K562 (cell line): Measurements from ENCODE around the gene ASCL3. TPM values are rescaled to one million over a fixed set of nuclear protein-coding genes. Genes with fewer than 3 reads are reported as not detected.
A peak's percentile ranks its signal among the peaks of the same experiment; 100 is the strongest.

Experiments
- BRCA1 ChIP-seq, 2 experiments: fragments of 450-650 bp in 1 of 2; sonication (generic) in 1 of 2; formaldehyde crosslinking in 1 of 2; IDR thresholded peaks; 2 replicates each; pipeline versions ENCODE4 v1.5.0 to v1.6.1; 2017 to 2020; ENCODE audit warnings: mild to moderate bottlenecking in 1 of 2, missing genetic modification reagents in 1 of 2
- HMG20B ChIP-seq: fragments of 250-450 bp; sonication (Bioruptor Pico); IDR thresholded peaks from 2 replicates; pipeline ENCODE4 v1.5.0; 2021; ENCODE audit warnings: mild to moderate bottlenecking
- KAT7 ChIP-seq: sonication (generic); formaldehyde crosslinking; IDR thresholded peaks from 2 replicates; pipeline ENCODE4 v1.8.0; 2022; ENCODE audit warnings: missing genetic modification reagents, mild to moderate bottlenecking, borderline replicate concordance
- MCM5 ChIP-seq: fragments of 450-650 bp; IDR thresholded peaks from 2 replicates; pipeline ENCODE4 v1.6.1; 2016; ENCODE audit warnings: low read depth
- POLR3A ChIP-seq: IDR thresholded peaks from 2 replicates; pipeline ENCODE4 v1.6.1; 2011; ENCODE audit warnings: borderline replicate concordance, mild to moderate bottlenecking, moderate library complexity; ENCODE audit not compliant: insufficient read length, insufficient read depth; ENCODE audit errors: extremely low read depth
- SMAD1 ChIP-seq: fragments of 150-350 bp; IDR thresholded peaks from 2 replicates; pipeline ENCODE4 v1.6.1; 2014; ENCODE audit warnings: low read length, low read depth; ENCODE audit not compliant: partially characterized antibody
- SNIP1 ChIP-seq: fragments of 450-650 bp; IDR thresholded peaks from 2 replicates; pipeline ENCODE4 v1.7.1; 2017; ENCODE audit warnings: low read depth, mild to moderate bottlenecking
- STAT5B ChIP-seq: fragments of 250-450 bp; sonication (Bioruptor Pico); IDR thresholded peaks from 2 replicates; pipeline ENCODE4 v1.8.0; 2021; ENCODE audit warnings: mild to moderate bottlenecking, inconsistent platforms
- TARDBP ChIP-seq: fragments of 450-650 bp; IDR thresholded peaks from 2 replicates; pipeline ENCODE4 v1.6.1; 2016
- TEAD2 ChIP-seq: fragments of 450-650 bp; IDR thresholded peaks from 2 replicates; pipeline ENCODE4 v1.6.1; 2016; ENCODE audit warnings: missing genetic modification characterization, control low read depth, missing compliant biosample characterization
- TRIM28 ChIP-seq: fragments of 450-650 bp; IDR thresholded peaks from 2 replicates; pipeline ENCODE4 v1.6.1; 2017
- ZBTB5 ChIP-seq: fragments of 450-650 bp; IDR thresholded peaks from 2 replicates; pipeline ENCODE4 v1.6.1; 2017; ENCODE audit warnings: antibody characterized with exemption
- ZC3H8 ChIP-seq: fragments of 450-650 bp; IDR thresholded peaks from 2 replicates; pipeline ENCODE4 v1.6.1; 2017
- ZFP91 ChIP-seq: sonication (generic); formaldehyde crosslinking; IDR thresholded peaks from 2 replicates; pipeline ENCODE4 v1.8.0; 2022; ENCODE audit warnings: mild to moderate bottlenecking, missing genetic modification reagents
- polyA plus RNA-seq, 8 experiments: library from polyadenylated mRNA; depleted of rRNA in 4 of 8; stranded (reverse) in 5 of 8; unstranded in 3 of 8; fragments of >200 nt; fragmentation: Nextera tagmentation in 2 of 8; fragmentation: Illumina TruSeq in 1 of 8; extraction: Ambion mirVana in 2 of 8; extraction: Trizol in 1 of 8; gene quantifications; 2 replicates each; pipeline versions ENCODE4 v1.2.1 to v1.2.3, GENCODE V29; 2011 to 2014; ENCODE audit warnings: inconsistent platforms in 1 of 8, missing spikeins in 1 of 8
- total RNA-seq, 7 experiments: library from RNA; depleted of rRNA in 6 of 7; stranded (reverse); fragments of >200 nt in 6 of 7; fragmentation: Illumina TruSeq in 2 of 7; extraction: Trizol in 2 of 7; gene quantifications; 2 replicates each; pipeline versions ENCODE4 v1.2.1 to v1.2.3, GENCODE V29; 2011 to 2021; ENCODE audit warnings: low replicate concordance in 1 of 7
- TF ChIP-seq, protein P1 (sequence below): fragments of 250-450 bp; sonication (Bioruptor Pico); IDR thresholded peaks from 2 replicates; pipeline ENCODE4 v1.4.0; 2020
- TF ChIP-seq, protein P2 (sequence below): fragments of 250-450 bp; sonication (Bioruptor Pico); IDR thresholded peaks from 2 replicates; pipeline ENCODE4 v1.5.0; 2021

The ASCL3 gene
- total and polyA plus RNA-seq, 9 of the 15 experiments (the other 6 are each of a cell fraction or from before 2014, with no cell fraction given): not detected

DNA sequence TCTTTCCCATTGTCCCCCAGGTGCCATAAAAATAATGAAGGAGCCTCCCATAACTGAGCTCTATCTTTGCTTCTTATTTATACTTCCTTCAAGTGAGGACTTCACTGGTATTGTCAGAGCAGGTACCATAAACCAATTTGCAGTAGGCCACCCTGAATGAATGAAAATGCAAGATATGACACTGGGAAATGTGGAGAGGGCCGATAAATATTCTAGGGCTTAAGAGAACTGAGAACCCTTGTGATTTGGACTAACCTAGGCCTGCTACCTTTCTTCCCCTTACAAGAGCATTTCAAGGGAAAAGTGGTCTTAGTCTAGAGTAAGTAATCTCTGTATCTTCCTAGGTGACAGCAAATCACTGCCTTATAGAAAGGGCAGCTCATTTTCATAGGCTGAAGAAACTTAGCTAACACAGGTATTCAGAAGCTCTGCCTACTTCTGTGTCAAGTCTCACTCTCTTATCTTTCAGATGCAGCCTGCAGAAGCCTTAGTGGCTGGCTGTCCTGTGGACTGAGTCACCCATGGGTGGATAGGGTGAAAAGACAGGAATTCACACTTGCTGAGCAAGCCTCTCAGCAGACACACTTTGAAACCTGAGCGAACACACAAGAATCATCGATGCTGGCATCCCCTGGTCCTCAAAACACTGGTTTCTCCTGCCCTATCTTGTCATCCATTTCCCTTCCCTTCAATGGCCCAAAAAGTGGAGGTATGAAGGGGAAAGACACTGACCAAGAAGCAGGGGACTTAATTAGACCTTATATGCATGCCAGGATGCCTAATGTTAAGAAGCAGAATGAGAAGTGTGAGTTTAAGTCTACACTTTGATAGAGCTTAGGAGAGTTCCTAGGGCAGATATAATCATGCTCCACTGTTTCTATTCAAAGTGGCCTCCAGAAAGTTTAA is 45.8 kb upstream of the ASCL3 start (continued):
- TF ChIP-seq ZC3H8 (no peak), TARDBP (peak; percentile 71; the same call in 1 of the 2 replicates), ZFP91 (CRISPR knock-in tag) (no peak), STAT5B (CRISPR knock-in tag) (no peak), ZBTB5 (no peak), SMAD1 (peak; percentile 50), KAT7 (peak; percentile 51; the same call in 1 of the 2 replicates), MCM5 (no peak), POLR3A (no peak), TEAD2 (tag) (no peak), SNIP1 (no peak), TRIM28 (0 out of 2 replicates have a peak, but pooled peaks have one; percentile 27), BRCA1 (IDR thresholded peaks at IDR 0.05) (no peak), BRCA1 (CRISPR knock-in tag; IDR thresholded peaks at IDR 0.05) (no peak), HMG20B (CRISPR knock-in tag) (no peak)
- TF ChIP-seq, protein P1, sequence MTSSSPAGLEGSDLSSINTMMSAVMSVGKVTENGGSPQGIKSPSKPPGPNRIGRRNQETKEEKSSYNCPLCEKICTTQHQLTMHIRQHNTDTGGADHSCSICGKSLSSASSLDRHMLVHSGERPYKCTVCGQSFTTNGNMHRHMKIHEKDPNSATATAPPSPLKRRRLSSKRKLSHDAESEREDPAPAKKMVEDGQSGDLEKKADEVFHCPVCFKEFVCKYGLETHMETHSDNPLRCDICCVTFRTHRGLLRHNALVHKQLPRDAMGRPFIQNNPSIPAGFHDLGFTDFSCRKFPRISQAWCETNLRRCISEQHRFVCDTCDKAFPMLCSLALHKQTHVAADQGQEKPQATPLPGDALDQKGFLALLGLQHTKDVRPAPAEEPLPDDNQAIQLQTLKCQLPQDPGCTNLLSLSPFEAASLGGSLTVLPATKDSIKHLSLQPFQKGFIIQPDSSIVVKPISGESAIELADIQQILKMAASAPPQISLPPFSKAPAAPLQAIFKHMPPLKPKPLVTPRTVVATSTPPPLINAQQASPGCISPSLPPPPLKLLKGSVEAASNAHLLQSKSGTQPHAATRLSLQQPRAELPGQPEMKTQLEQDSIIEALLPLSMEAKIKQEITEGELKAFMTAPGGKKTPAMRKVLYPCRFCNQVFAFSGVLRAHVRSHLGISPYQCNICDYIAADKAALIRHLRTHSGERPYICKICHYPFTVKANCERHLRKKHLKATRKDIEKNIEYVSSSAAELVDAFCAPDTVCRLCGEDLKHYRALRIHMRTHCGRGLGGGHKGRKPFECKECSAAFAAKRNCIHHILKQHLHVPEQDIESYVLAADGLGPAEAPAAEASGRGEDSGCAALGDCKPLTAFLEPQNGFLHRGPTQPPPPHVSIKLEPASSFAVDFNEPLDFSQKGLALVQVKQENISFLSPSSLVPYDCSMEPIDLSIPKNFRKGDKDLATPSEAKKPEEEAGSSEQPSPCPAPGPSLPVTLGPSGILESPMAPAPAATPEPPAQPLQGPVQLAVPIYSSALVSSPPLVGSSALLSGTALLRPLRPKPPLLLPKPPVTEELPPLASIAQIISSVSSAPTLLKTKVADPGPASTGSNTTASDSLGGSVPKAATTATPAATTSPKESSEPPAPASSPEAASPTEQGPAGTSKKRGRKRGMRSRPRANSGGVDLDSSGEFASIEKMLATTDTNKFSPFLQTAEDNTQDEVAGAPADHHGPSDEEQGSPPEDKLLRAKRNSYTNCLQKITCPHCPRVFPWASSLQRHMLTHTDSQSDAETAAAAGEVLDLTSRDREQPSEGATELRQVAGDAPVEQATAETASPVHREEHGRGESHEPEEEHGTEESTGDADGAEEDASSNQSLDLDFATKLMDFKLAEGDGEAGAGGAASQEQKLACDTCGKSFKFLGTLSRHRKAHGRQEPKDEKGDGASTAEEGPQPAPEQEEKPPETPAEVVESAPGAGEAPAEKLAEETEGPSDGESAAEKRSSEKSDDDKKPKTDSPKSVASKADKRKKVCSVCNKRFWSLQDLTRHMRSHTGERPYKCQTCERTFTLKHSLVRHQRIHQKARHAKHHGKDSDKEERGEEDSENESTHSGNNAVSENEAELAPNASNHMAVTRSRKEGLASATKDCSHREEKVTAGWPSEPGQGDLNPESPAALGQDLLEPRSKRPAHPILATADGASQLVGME: no peak
- TF ChIP-seq, protein P2, sequence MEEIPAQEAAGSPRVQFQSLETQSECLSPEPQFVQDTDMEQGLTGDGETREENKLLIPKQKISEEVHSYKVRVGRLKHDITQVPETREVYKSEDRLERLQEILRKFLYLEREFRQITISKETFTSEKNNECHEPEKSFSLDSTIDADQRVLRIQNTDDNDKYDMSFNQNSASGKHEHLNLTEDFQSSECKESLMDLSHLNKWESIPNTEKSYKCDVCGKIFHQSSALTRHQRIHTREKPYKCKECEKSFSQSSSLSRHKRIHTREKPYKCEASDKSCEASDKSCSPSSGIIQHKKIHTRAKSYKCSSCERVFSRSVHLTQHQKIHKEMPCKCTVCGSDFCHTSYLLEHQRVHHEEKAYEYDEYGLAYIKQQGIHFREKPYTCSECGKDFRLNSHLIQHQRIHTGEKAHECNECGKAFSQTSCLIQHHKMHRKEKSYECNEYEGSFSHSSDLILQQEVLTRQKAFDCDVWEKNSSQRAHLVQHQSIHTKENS: no peak
